NCI-H748 (cell line): ENCODE results near the gene B4GALT2.

ENCODE experiments used
- DNase-seq: peaks from one replicate; lab custom pipeline; 2025; ENCODE audit not compliant: unreplicated experiment; lab: John Stamatoyannopoulos, UW

Gene B4GALT2

GRCh38 chr1:43946236-43947060 is 32.6 kb upstream of the B4GALT2 start, which contains the start of gene IPO13:
TSS of gene IPO13 (plus strand) at chr1:43946950. CDS start at chr1:43947601, 651 bp downstream.
- DNase-seq = peak; percentile 99

- DNase-seq = peak; percentile 62
These were observed 31.7 kb upstream of the B4GALT2 start for GRCh38 chr1:43947061-43947873.

- DNase-seq = no peak
These were observed 31.1 kb upstream of the B4GALT2 start for GRCh38 chr1:43947874-43948437.

- no peak for DNase-seq
These were observed 29.3 kb upstream of the B4GALT2 start for GRCh38 chr1:43949678-43950077.

- no peak for DNase-seq
These were observed 27.7 kb upstream of the B4GALT2 start for GRCh38 chr1:43951021-43951985.

- peak; percentile 95 for DNase-seq
These were observed 26.2 kb upstream of the B4GALT2 start for GRCh38 chr1:43952731-43953346.

GRCh38 chr1:43953361-43953760 is 25.6 kb upstream of the B4GALT2 start:
- DNase-seq = no peak

GRCh38 chr1:43954036-43954435 is 25.0 kb upstream of the B4GALT2 start:
- DNase-seq = no peak

- DNase-seq = no peak
These were observed 22.8 kb upstream of the B4GALT2 start for GRCh38 chr1:43956234-43956633.

- no peak for DNase-seq
These were observed 21.5 kb upstream of the B4GALT2 start for GRCh38 chr1:43957407-43958040.

GRCh38 chr1:43958351-43959255 is 20.4 kb upstream of the B4GALT2 start:
- no peak for DNase-seq

GRCh38 chr1:43960798-43961197 is 18.2 kb upstream of the B4GALT2 start:
- DNase-seq = no peak

- no peak for DNase-seq
These were observed 17.3 kb upstream of the B4GALT2 start for GRCh38 chr1:43961692-43962091.

GRCh38 chr1:43962324-43962723 is 16.7 kb upstream of the B4GALT2 start:
- DNase-seq = no peak

- no peak for DNase-seq
These were observed 16.0 kb upstream of the B4GALT2 start for GRCh38 chr1:43963006-43963405.

- no peak for DNase-seq
These were observed 15.1 kb upstream of the B4GALT2 start for GRCh38 chr1:43963890-43964289.

- no peak for DNase-seq
These were observed 13.7 kb upstream of the B4GALT2 start for GRCh38 chr1:43965316-43965715.

- DNase-seq = no peak
These were observed 10.6 kb upstream of the B4GALT2 start for GRCh38 chr1:43968348-43968948.
